HG03066 (cell line): ENCODE measurements around the gene NTNG2.

ENCODE experiments used
- ATAC-seq: cut with Tn5 transposase; IDR thresholded peaks from one replicate; pipeline ENCODE4 v1.9.1; 2021; ENCODE audit warnings: low read depth; ENCODE audit not compliant: unreplicated experiment

NTNG2 gene

DNA sequence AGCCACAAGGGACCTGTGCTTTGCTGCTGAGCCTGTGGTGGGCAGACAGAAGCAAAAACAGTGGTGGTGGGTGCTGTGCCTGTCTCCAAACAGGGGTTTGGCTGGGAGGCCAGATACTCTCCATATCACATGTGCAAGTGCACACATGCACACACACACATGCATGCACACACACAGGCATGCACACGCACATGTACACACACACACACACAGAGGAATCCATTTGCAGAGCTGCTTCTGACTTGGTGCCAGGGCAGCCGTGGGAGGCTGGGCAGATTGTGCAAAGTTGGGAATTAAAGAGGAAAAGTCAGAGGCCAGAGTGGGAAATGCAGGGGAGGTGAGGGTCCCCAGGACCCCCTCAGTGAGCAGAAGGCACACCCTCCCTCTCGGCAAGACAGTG is 71.3 kb downstream of the NTNG2 start:
- no peak for ATAC-seq

DNA sequence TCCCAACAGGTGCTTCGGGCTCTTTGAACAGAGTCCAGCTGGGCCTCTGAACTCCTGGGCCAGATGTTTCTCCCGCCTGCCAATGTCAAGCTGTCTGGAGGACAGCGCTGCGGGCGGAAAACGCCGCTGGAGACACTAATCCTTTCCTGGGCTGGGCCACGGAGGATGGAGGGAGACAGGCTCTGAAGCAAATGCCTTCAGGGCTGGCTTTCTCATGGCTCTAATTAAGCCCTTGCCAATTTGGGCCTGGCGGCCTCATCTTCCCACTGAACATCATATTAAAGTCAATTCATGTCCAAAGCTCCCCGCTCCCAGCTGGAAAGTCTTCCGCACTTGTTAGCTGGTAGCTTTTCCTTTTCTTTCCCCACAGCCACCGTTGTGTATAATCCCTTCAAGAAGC is 72.7 kb downstream of the NTNG2 start:
- ATAC-seq = no peak

DNA sequence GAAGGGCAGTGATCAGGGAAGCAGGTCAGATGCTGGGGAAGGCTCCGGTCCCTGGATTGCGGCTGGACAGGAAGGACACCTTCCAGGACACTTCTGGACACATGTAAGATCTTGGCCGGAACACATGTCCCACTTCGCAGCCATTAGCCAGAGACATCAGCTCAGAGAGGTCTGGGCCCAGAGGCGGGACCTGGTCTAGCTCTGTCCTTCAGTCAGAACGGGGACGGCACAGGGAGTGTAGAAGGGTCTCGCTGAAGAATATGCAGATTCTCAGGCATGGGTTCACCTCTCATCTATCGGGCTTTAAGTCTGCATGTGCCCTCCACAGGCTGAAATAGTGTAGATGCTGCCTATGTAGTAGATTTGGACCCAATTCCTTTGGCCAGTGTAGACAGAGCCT is 73.3 kb downstream of the NTNG2 start:
- ATAC-seq = no peak

DNA sequence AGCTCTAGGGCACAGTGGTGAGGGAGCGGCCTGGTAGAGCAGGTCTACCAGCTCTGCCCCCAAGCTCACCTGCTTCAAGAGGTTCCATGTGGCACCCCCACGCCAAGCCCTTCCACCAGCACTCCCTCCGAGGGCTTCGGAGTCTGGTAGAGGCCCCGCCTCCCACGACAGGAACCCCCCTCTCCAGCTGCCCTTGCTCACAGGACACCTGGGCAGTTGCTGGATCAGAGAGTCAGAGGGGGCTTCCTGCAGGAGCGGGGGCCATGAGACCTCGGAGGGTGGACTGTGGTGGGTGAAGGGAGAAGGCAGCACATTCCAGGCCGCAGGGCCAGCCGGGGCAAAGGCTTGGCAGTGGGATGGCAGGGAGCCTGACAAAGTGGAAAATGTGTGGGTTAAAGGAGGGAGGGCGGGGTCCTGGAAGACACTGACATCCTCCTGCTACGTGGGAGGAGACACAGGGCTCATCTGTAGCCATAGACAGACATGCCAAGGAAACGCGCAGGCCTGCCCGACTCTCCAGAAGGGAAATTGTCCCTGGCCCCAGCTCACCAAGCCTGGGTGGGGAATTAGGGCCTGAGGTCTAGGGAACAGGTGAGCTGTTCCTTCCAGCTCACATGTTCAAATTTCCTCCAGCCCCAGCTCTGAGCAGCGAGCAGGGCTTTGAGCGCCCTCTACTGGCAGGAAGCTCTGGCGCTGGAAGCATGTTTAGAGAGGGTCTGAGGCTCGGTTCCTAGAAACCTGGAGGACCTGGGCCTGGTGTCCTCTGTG is 74.2 kb downstream of the NTNG2 start:
- ATAC-seq = no peak

DNA sequence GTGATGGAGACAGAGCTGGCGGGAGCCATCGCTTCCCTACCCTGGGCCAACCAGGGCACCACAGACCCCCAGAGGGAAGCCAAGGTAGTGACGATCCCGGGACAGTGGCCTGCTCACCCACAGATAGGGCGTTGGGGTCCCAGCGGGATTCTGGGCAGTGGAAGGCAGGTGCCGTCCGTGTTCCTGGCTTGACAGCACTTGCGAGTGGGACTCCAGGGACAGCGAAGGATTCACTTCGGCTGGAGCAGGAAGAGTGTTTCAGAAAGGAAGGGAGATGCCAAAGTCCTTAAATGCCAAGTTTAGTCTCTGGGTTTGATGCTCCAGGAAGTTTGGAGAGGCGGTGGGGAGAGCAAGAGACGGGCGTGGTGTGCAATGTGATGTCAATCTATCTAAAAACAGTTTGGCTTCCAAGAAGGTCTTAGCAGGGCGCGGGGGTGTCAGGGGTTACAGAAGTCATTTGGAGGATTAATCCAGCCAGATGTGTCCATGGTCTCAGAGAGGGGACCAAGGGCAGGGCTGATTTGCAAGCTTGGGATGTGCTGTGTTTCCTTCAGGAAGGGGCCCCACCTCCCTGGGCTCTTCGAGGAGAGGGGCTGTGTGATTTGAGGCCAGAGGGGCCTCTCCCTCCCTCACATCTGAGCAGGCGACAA is 74.9 kb downstream of the NTNG2 start:
- no peak for ATAC-seq

DNA sequence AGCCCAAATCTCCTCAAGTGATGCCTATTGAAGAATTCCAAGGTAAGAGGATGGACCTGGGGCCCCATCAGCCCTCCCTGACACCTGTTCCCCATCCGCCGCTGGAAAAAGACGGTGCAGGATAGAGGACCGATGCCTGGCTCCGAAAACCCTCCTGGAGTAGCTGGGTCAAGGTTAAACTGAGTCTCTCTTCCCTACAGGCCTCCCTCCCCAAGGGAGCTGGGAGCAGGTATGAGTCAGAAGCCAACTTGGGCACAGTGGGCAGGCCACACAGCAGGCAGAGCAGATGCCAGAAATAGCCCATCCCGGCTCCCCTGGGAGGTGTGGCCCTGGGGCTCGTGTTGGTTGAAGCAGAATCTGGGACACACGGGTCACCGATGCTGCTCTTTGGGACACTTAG is 75.6 kb downstream of the NTNG2 start:
- ATAC-seq = no peak

DNA sequence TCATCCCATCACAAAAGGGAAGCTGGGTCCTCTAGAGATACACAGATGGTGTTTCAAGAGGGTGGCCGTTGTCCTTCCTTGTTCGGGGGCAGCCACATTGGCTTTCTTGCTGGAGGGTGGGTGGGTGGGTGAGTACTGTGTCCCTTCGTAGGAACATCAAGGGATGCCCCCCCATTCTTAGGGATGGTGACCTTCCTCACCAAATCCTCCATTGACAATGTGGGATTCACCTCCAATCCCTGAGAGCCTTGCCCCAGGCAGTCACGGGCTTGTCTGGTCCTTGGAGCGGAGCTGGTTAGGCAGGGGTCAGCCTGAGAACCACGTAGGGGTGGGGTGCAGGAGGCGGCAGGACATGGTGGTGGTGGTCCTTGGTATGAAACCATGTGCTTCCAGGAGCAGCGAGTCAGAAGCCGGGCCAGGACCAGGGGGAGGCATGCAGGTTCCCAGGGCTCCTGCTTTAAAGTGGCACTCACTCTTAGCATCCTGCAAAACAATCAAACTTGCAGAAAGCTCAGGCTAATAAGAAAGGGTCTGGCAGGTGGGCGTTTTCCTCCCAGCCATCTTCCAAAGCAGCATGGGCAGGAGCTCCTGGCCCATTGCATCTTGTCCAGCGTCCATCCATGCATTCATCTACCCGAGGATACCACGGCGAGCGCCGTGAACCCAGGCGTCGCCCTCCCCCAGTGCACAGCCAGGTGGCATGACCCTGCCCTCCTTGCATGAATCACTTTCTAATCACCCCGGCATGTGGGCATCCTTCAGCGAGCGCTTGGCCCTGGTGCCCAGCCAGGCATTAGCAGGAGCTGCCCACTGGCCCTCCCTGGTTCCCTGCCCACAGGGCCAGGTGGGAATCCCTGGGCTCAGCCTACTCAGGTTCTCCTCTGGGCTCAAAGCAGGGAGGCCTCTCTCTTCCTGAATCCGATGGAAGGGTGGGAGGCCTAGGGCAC is 76.4 kb downstream of the NTNG2 start:
- ATAC-seq = no peak

DNA sequence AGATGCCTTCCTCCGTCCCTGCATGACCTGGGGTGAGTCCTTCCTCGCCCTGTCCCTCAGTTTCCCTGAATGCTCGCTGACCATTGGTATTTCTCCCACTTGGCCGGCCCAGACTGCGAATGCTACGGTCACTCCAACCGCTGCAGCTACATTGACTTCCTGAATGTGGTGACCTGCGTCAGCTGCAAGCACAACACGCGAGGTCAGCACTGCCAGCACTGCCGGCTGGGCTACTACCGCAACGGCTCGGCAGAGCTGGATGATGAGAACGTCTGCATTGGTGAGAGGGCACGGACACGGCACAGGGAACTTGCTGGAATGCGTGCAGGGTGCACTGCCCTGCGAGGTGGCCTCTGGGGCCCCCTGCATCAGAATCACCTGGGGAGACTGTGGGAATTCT is 77.1 kb downstream of the NTNG2 start:
- no peak for ATAC-seq

DNA sequence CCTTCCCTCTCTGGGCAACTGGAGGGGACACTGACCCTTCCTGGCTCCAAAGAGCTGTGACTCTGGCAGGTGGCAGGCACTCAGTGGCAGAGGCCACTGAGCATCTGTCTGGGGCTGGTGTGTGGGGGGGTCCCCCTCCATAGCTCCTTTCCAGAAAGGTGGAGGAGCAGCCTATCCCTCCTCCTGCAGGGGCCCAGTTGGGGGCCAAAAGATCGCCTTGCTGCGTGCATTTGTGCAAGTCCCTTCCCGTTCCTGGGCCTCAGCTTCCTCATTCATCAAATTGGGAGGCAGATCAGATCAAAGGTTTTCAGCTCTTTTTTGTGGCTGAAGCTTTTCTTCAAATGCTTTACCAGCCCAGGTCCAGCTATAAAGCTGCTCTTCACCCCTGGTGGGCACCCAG is 77.7 kb downstream of the NTNG2 start:
- no peak for ATAC-seq

DNA sequence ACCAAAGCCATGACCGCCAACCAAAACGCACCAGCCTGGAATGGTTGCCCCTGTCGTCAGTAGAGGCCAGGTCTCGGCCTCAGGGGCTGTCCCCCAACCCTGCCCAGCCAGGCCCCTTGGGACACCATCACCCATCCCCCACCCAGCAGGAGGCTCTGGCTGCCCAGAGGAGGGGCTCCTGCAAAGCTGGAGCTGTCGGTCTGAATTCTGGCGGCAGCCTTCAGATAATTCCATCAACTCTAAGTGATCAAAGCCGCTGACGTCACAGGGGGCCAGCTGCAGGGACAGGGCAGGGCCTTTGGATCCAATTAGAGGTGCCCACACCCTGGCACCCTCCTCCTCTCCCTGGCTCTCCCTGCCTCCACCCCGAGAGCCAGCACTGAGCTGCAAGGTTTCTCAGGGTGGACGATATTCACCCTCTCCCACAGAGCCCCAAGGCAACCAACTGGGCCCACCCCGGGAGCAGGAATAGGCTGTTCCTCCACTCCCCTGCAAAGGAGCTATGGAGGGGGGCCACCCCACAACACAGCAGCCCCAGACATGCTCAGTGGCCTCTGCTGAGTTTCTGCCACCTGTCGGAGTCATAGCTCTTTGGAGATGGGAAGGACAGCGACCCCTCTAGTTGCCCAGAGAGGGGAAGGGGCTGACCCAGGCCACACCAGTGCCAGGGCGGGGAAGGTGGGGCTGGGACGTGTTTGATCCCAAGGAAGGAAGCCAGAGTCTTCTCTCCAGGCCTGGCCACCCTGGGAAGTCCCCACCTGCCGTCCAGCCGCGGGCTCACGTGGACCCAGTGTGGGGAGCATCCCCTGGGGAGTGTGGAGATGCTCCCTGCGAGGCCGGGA is 78.4 kb downstream of the NTNG2 start:
- no peak for ATAC-seq

DNA sequence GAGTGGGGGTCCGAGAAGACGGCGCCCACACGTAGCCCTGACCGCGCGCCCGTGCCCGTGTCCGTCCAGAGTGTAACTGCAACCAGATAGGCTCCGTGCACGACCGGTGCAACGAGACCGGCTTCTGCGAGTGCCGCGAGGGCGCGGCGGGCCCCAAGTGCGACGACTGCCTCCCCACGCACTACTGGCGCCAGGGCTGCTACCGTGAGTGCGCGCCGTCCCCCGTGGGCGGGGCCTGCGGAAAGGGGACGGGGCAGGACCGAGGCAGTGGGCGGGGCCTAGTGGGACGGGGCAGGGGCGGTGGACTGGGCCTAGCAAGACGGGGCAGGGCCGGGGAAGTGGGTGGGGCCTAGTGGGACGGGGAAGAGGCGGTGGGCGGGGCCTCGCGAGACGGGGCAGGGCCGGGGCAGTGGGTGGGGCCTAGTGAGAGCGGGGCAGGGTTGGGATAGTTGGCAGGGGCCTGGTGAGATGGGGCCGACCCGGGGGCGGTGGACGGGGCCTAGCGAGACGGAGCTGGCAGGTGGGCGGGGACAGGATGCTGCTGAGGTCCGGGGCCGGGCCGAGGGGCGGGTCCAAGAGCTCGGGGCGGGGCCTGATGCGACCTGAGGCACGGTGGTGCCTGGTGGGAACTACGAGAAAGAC is 79.1 kb downstream of the NTNG2 start:
- ATAC-seq = peak; percentile 73

DNA sequence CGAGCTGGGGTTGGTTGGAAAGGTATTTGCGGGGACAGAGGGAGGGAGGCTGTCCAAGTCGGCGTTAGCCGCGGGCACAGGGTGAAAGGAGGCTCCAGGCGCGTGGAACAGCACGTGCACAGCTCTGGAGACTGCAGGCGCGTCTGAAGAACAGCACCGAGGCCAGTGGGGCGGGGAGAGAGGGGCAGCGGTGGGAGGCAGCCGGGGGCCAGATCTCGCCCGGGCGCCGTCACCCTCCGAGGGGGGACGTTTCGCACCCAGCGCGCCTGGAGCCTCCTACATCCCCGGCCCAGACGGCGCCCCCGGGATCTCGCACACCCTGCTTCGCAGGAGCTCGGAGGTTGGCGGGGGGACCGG is 79.6 kb downstream of the NTNG2 start:
- ATAC-seq = peak; percentile 3

DNA sequence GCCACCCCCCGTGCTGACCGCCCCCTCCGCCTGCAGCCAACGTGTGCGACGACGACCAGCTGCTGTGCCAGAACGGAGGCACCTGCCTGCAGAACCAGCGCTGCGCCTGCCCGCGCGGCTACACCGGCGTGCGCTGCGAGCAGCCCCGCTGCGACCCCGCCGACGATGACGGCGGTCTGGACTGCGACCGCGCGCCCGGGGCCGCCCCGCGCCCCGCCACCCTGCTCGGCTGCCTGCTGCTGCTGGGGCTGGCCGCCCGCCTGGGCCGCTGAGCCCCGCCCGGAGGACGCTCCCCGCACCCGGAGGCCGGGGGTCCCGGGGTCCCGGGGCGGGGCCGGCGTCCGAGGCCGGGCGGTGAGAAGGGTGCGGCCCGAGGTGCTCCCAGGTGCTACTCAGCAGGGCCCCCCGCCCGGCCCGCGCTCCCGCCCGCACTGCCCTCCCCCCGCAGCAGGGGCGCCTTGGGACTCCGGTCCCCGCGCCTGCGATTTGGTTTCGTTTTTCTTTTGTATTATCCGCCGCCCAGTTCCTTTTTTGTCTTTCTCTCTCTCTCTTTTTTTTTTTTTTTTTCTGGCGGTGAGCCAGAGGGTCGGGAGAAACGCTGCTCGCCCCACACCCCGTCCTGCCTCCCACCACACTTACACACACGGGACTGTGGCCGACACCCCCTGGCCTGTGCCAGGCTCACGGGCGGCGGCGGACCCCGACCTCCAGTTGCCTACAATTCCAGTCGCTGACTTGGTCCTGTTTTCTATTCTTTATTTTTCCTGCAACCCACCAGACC is 80.2 kb downstream of the NTNG2 start:
- no peak for ATAC-seq

DNA sequence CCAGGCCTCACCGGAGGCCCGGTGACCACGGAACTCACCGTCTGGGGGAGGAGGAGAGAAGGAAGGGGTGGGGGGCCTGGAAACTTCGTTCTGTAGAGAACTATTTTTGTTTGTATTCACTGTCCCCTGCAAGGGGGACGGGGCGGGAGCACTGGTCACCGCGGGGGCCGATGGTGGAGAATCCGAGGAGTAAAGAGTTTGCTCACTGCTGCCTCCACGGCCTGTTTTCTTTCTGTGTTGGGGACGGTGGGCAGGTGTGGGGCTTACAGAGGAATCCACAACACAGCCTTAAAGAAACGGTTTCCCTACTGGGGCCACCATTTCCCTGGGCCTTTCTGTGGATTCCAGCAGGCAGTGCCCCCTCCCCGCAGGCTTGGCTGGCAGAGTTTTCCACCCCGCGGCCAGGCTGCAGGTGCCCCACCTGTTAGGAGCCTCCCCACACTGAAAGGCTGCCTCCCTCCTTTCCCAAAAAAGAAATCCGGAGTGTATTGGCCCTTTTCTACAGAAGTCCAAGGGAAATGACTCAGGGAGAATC is 80.8 kb downstream of the NTNG2 start:
- no peak for ATAC-seq

DNA sequence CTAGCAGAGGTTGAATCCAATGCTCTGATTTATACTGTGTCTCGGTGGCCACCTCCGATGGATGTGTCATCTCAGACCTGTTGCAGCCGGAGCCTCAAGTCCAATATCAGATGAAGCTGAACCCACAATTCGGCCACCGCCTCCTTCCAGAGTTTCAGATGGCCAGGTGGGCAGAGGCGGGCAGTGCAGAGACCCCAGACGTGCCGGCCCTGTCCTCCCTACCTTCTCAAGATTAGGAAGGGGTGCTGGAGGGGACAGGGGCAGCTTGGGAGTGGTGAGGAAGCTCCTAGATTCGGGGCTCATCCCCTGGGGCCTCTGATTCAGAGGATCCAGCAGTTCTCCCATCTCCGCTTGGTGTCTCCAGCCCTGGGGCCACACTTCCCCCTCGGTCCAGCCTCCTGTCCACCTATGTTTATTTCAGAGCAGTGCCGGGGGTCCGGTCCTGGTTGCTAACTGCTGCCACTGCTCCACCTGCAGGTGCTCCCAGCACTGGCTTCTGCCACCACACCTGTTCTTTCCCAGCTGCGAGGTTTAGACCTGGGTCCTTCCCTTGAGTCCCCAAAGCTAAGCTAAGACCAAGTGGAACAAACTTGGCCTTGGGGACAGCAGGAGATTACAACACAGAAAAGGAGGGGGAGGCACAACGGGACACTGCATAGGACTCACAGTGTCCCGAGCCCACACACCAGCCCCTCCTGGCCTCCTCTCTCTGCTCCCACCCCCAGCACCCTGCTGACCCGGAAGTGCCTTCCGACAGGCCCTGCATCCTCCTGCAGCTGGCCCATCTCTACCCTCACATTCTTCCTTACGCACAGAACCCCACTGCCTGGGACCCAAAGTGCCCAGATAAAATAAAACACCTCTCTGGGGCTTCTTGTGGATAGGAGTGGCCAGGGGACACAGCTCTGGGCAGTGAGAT is 81.6 kb downstream of the NTNG2 start:
- no peak for ATAC-seq

DNA sequence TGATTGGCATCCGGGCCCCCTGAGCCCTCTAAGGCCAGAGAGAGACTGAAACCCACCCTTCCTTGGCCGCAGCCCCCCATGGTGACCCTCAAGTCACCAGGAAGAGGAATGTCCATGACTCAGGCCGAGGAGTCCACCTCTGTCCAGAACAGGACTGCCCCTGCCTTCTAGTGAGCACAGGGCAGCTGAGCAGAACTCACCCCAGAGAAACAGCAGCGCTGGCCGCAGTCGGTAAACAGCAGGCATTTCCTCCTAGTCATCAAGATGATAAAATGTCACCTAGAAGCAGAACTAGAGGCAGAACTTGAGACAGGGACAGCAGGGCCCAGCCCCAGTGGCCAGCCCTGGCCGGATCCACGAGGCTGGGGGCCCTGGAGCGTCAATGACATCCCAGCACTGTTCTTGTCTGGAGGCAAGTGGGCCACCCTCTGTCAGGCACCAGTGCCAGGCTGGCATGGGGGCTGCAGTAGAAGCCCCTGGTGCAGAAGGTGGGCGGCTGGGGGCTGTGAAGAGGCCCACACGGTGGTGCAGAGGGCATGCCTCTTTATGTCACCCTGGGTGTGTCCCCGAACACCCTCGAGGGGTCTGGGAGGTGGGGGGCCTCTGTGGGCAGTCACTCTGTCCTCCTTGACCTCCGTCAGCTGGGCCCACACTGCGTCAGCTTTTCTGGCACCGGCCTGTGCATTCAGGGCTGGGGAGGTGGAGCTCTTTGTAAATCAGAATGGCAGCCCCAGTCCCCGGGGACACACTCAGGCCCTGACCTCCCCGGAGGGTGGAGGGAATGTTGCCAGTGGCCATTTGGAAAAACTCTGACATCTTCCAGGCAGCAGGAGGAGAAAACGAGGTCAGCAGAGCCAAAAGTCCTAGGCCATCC is 83.0 kb downstream of the NTNG2 start:
- ATAC-seq = no peak

DNA sequence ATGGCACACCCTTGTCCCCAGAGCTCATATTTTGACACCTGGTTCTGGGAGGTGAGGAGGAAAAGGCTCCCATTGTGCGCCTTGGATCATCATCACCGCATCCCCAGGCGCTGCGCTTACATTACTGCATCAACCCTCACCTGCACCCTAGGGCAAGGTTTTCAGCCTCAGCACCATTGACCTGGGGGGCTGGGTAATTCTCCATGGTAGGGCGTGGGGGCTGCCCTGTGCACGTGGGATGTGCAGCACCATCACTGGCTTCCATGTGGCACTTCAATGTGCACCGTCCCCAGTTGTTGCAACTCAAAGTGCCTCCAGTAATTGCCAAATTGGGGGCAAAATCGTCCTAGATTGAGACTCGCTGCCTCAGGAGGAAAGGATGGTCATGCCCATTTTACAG is 83.6 kb downstream of the NTNG2 start:
- no peak for ATAC-seq
